GM19099 (cell line): ENCODE results near the gene FRMPD1.

Source experiments
- POLR2A ChIP-seq: IDR thresholded peaks from 3 replicates; pipeline ENCODE4 v1.6.1; 2011; ENCODE audit warnings: low read depth; ENCODE audit not compliant: insufficient read length; ENCODE audit errors: extremely low read depth

Gene FRMPD1

GRCh38 chr9:37650299-37650872 is 368 bp upstream of the FRMPD1 start:
- no peak for TF ChIP-seq POLR2A

GRCh38 chr9:37652261-37652660 is 1.5 kb downstream of the FRMPD1 start:
- no peak for TF ChIP-seq POLR2A

- no peak for TF ChIP-seq POLR2A
Observed at GRCh38 chr9:37653385-37653784, 2.6 kb downstream of the FRMPD1 start.

GRCh38 chr9:37656936-37657335 is 6.2 kb downstream of the FRMPD1 start:
- TF ChIP-seq POLR2A, result no peak

- no peak for TF ChIP-seq POLR2A
Observed at GRCh38 chr9:37660691-37661090, 9.9 kb downstream of the FRMPD1 start.

GRCh38 chr9:37663926-37664325 is 13.2 kb downstream of the FRMPD1 start:
- no peak for TF ChIP-seq POLR2A

- no peak for TF ChIP-seq POLR2A
Observed at GRCh38 chr9:37667706-37668105, 17.0 kb downstream of the FRMPD1 start.

- no peak for TF ChIP-seq POLR2A
Observed at GRCh38 chr9:37668116-37668601, 17.4 kb downstream of the FRMPD1 start.

- TF ChIP-seq POLR2A, result no peak
Observed at GRCh38 chr9:37669232-37669631, 18.5 kb downstream of the FRMPD1 start.

GRCh38 chr9:37675661-37676060 is 24.9 kb downstream of the FRMPD1 start:
- TF ChIP-seq POLR2A, result no peak

GRCh38 chr9:37676411-37676830 is 25.7 kb downstream of the FRMPD1 start:
- TF ChIP-seq POLR2A, result no peak

- no peak for TF ChIP-seq POLR2A
Observed at GRCh38 chr9:37677435-37677834, 26.7 kb downstream of the FRMPD1 start.

- TF ChIP-seq POLR2A, result no peak
Observed at GRCh38 chr9:37678789-37679273, 28.1 kb downstream of the FRMPD1 start.

GRCh38 chr9:37679649-37680402 is 29.1 kb downstream of the FRMPD1 start:
- no peak for TF ChIP-seq POLR2A

- TF ChIP-seq POLR2A, result no peak
Observed at GRCh38 chr9:37682951-37683350, 32.2 kb downstream of the FRMPD1 start.
